Liver (tissue), 3 donors: ENCODE data around the gene CABCOCO1.
"Not testable (repeated sequence)": the region's sequence is repeated elsewhere in the genome, so short reads cannot be mapped to it uniquely, and the experiment has no call there.

ENCODE experiments used
- CTCF ChIP-seq: fragments of 150-350 bp; IDR thresholded peaks from 2 replicates; pipeline ENCODE4 v1.5.1; 2017; ENCODE audit warnings: improper control_type of control experiment, low read depth, low read length; ENCODE audit not compliant: missing input control
- JUND ChIP-seq, 2 donors: IDR thresholded peaks; 2 replicates each; pipeline ENCODE4 v1.6.1; 2016; ENCODE audit warnings: antibody characterized with exemption in 2 of 2
- REST ChIP-seq: IDR thresholded peaks from 2 replicates; pipeline ENCODE4 v1.6.1; 2016; ENCODE audit warnings: antibody characterized with exemption, mild to moderate bottlenecking
- donor health status: healthy.
- donor health status: healthy.

GRCh38 chr10:61725221-61725620 is 62.5 kb downstream of the CABCOCO1 start:
- TF ChIP-seq CTCF; REST; JUND (IDR thresholded peaks at IDR 0.05): not testable (repeated sequence)
